ENCODE results near the gene ORM2. TPM values are rescaled to one million over a fixed set of nuclear protein-coding genes. Genes with fewer than 3 reads are reported as not detected.

ORM2 gene
- total RNA-seq, 1 donor from 2014 or later, result not detected

- Mint-ChIP-seq H3K4me1 (ENCODE audit: low read depth) (no peaks in the 10 kb centered on the region), H3K9me3 (ENCODE audit: low read depth) (no peaks in the 10 kb centered on the region), H3K27me3 (ENCODE audit: low read depth) (no peaks in the 10 kb centered on the region), H3K27ac (ENCODE audit: unreplicated experiment) (no peak overlapping the region), H3K4me3 (ENCODE audit: unreplicated experiment) (no peak overlapping the region), H3K36me3 (ENCODE audit: low read depth) (peaks cover 28% of the 10 kb centered on the region)
- TF ChIP-seq CTCF (IDR thresholded peaks at IDR 0.05), result no peak
- DNase-seq (ENCODE audit: low spot score), result peak; percentile 41
These were observed 4.8 kb downstream of the ORM2 start for GRCh38 chr9:114334490-114334889.

GRCh38 chr9:114335745-114336144 lies 6.1 kb downstream of the ORM2 start:
- H3K27ac Mint-ChIP-seq (ENCODE audit: unreplicated experiment), result no peak overlapping the region
- TF ChIP-seq CTCF (IDR thresholded peaks at IDR 0.05), result no peak
- H3K36me3 Mint-ChIP-seq (ENCODE audit: low read depth), result peaks cover 35% of the 10 kb centered on the region
- H3K4me3 Mint-ChIP-seq (ENCODE audit: unreplicated experiment), result no peak overlapping the region
- no peak for DNase-seq (ENCODE audit: low spot score)
- no peaks in the 10 kb centered on the region for H3K4me1 Mint-ChIP-seq (ENCODE audit: low read depth)
- no peaks in the 10 kb centered on the region for H3K27me3 Mint-ChIP-seq (ENCODE audit: low read depth)
- H3K9me3 Mint-ChIP-seq (ENCODE audit: low read depth), result no peaks in the 10 kb centered on the region

- TF ChIP-seq CTCF (IDR thresholded peaks at IDR 0.05), result no peak
- no peak for DNase-seq (ENCODE audit: low spot score)
- no peak overlapping the region for H3K4me3 Mint-ChIP-seq (ENCODE audit: unreplicated experiment)
- no peak overlapping the region for H3K27ac Mint-ChIP-seq (ENCODE audit: unreplicated experiment)
- H3K36me3 Mint-ChIP-seq (ENCODE audit: low read depth), result peaks cover 37% of the 10 kb centered on the region
- H3K27me3 Mint-ChIP-seq (ENCODE audit: low read depth), result no peaks in the 10 kb centered on the region
- no peaks in the 10 kb centered on the region for H3K9me3 Mint-ChIP-seq (ENCODE audit: low read depth)
- H3K4me1 Mint-ChIP-seq (ENCODE audit: low read depth), result no peaks in the 10 kb centered on the region
These were observed 6.5 kb downstream of the ORM2 start for GRCh38 chr9:114336157-114336556.

- H3K27me3 Mint-ChIP-seq (ENCODE audit: low read depth), result no peaks in the 10 kb centered on the region
- peaks cover 43% of the 10 kb centered on the region for H3K36me3 Mint-ChIP-seq (ENCODE audit: low read depth)
- no peaks in the 10 kb centered on the region for H3K9me3 Mint-ChIP-seq (ENCODE audit: low read depth)
- DNase-seq (ENCODE audit: low spot score), result no peak
- H3K4me3 Mint-ChIP-seq (ENCODE audit: unreplicated experiment), result no peak overlapping the region
- no peak for TF ChIP-seq CTCF (IDR thresholded peaks at IDR 0.05)
- H3K4me1 Mint-ChIP-seq (ENCODE audit: low read depth), result no peaks in the 10 kb centered on the region
- H3K27ac Mint-ChIP-seq (ENCODE audit: unreplicated experiment), result no peak overlapping the region
These were observed 7.2 kb downstream of the ORM2 start for GRCh38 chr9:114336699-114337395.

- Mint-ChIP-seq H3K27me3 (ENCODE audit: low read depth) (no peaks in the 10 kb centered on the region), H3K4me3 (ENCODE audit: unreplicated experiment) (no peak overlapping the region), H3K9me3 (ENCODE audit: low read depth) (no peaks in the 10 kb centered on the region)
These were observed 8.5 kb downstream of the ORM2 start for GRCh38 chr9:114338187-114338586.

More at GRCh38 chr9:114338187-114338586, 8.5 kb downstream of the ORM2 start:
- H3K27ac Mint-ChIP-seq (ENCODE audit: unreplicated experiment), result no peak overlapping the region
- H3K36me3 Mint-ChIP-seq (ENCODE audit: low read depth), result peaks cover 47% of the 10 kb centered on the region
- DNase-seq (ENCODE audit: low spot score), result no peak
- no peak for TF ChIP-seq CTCF (IDR thresholded peaks at IDR 0.05)
- H3K4me1 Mint-ChIP-seq (ENCODE audit: low read depth), result no peaks in the 10 kb centered on the region

Data from chondrocyte (in vitro differentiated cells).